ENCODE data around the gene TEX47. TPM values are rescaled to one million over a fixed set of nuclear protein-coding genes. Genes with fewer than 3 reads are reported as not detected.

The TEX47 gene
- total RNA-seq, 2 donors from 2014 or later, result not detected

GRCh38 chr7:88791891-88792290 is 3.6 kb downstream of the TEX47 start:
- no peak overlapping the region for H3K27ac Mint-ChIP-seq
- Histone ChIP-seq H3K27ac (ENCODE audit: low read depth, low read length) (no peak overlapping the region), H3K27me3 (ENCODE audit: control insufficient read depth, insufficient read depth, low read length, poor library complexity, severe bottlenecking) (no peaks in the 10 kb centered on the region), H3K4me1 (ENCODE audit: control insufficient read depth, insufficient read depth, low read length) (no peaks in the 10 kb centered on the region), H3K9ac (ENCODE audit: extremely low read depth, low read length, poor library complexity, severe bottlenecking) (no peak overlapping the region), H3K4me3 (ENCODE audit: low read length) (no peak overlapping the region), H3K36me3 (ENCODE audit: control insufficient read depth, insufficient read depth, low read length) (no peaks in the 10 kb centered on the region), H3K9me3 (ENCODE audit: control insufficient read depth, low read length) (no peaks in the 10 kb centered on the region)
- 90 to 93% methylated on average over 1 to 4 of the region's 4 CpGs for WGBS, 2 experiments (ENCODE audit: insufficient coverage in 1 of 2, insufficient read length in 1 of 2)
- DNase-seq, result no peak
- no peak for TF ChIP-seq CTCF (conservative IDR thresholded peaks at IDR 0.05)
- H3K4me1 Mint-ChIP-seq, result no peaks in the 10 kb centered on the region
- H3K27me3 Mint-ChIP-seq (ENCODE audit: insufficient read depth), result no peaks in the 10 kb centered on the region
- no peaks in the 10 kb centered on the region for H3K36me3 Mint-ChIP-seq (ENCODE audit: low read depth)
- H3K9me3 Mint-ChIP-seq, result no peaks in the 10 kb centered on the region
- H3K4me3 Mint-ChIP-seq, result no peak overlapping the region

- no peak for DNase-seq
- H3K27ac Mint-ChIP-seq, result no peak overlapping the region
- Histone ChIP-seq H3K27ac (ENCODE audit: low read depth, low read length) (no peak overlapping the region), H3K9me3 (ENCODE audit: control insufficient read depth, low read length) (no peaks in the 10 kb centered on the region), H3K27me3 (ENCODE audit: control insufficient read depth, insufficient read depth, low read length, poor library complexity, severe bottlenecking) (no peaks in the 10 kb centered on the region), H3K36me3 (ENCODE audit: control insufficient read depth, insufficient read depth, low read length) (no peaks in the 10 kb centered on the region), H3K4me3 (ENCODE audit: low read length) (no peak overlapping the region), H3K4me1 (ENCODE audit: control insufficient read depth, insufficient read depth, low read length) (no peaks in the 10 kb centered on the region), H3K9ac (ENCODE audit: extremely low read depth, low read length, poor library complexity, severe bottlenecking) (no peak overlapping the region)
- no peaks in the 10 kb centered on the region for H3K27me3 Mint-ChIP-seq (ENCODE audit: insufficient read depth)
- H3K36me3 Mint-ChIP-seq (ENCODE audit: low read depth), result no peaks in the 10 kb centered on the region
- H3K9me3 Mint-ChIP-seq, result no peaks in the 10 kb centered on the region
- no peak overlapping the region for H3K4me3 Mint-ChIP-seq
- whole genome bisulfite sequencing, 2 experiments (ENCODE audit: insufficient coverage in 1 of 2, insufficient read length in 1 of 2), result 87% methylated on average over 2 of the region's 2 CpGs; no CpG with 5 or more reads in 1 of the 2 experiments
- H3K4me1 Mint-ChIP-seq, result no peaks in the 10 kb centered on the region
- TF ChIP-seq CTCF (conservative IDR thresholded peaks at IDR 0.05), result peak; percentile 84
Measured at GRCh38 chr7:88789480-88790064, 6.0 kb downstream of the TEX47 start.

GRCh38 chr7:88787777-88788176 is 7.8 kb downstream of the TEX47 start:
- Histone ChIP-seq H3K9ac (ENCODE audit: extremely low read depth, low read length, poor library complexity, severe bottlenecking) (no peak overlapping the region), H3K27ac (ENCODE audit: low read depth, low read length) (no peak overlapping the region), H3K36me3 (ENCODE audit: control insufficient read depth, insufficient read depth, low read length) (no peaks in the 10 kb centered on the region), H3K27me3 (ENCODE audit: control insufficient read depth, insufficient read depth, low read length, poor library complexity, severe bottlenecking) (no peaks in the 10 kb centered on the region), H3K4me1 (ENCODE audit: control insufficient read depth, insufficient read depth, low read length) (no peaks in the 10 kb centered on the region), H3K4me3 (ENCODE audit: low read length) (no peak overlapping the region), H3K9me3 (ENCODE audit: control insufficient read depth, low read length) (no peaks in the 10 kb centered on the region)
- no peak overlapping the region for H3K4me3 Mint-ChIP-seq
- no peaks in the 10 kb centered on the region for H3K27me3 Mint-ChIP-seq (ENCODE audit: insufficient read depth)
- H3K36me3 Mint-ChIP-seq (ENCODE audit: low read depth), result no peaks in the 10 kb centered on the region
- H3K9me3 Mint-ChIP-seq, result no peaks in the 10 kb centered on the region
- TF ChIP-seq CTCF (conservative IDR thresholded peaks at IDR 0.05), result no peak
- no peak overlapping the region for H3K27ac Mint-ChIP-seq
- H3K4me1 Mint-ChIP-seq, result no peaks in the 10 kb centered on the region
- 80 to 91% methylated on average over 1 to 2 of the region's 2 CpGs for WGBS, 2 experiments (ENCODE audit: insufficient coverage in 1 of 2, insufficient read length in 1 of 2)
- no peak for DNase-seq
